Hematopoietic multipotent progenitor cell treated with erythropoietin and hydrocortisone succinate and interleukin-3 and kit ligand, for 15 days (in vitro differentiated cells): ENCODE data around the gene TTC28.

Source experiments
- DNase-seq: peaks from one replicate; pipeline ENCODE4 v3.0.0-alpha.2; 2015; ENCODE audit warnings: low spot score

TTC28 gene

GRCh38 chr22:28268850-28269249 lies 410.8 kb downstream of the TTC28 start:
- DNase-seq = no peak

DNA sequence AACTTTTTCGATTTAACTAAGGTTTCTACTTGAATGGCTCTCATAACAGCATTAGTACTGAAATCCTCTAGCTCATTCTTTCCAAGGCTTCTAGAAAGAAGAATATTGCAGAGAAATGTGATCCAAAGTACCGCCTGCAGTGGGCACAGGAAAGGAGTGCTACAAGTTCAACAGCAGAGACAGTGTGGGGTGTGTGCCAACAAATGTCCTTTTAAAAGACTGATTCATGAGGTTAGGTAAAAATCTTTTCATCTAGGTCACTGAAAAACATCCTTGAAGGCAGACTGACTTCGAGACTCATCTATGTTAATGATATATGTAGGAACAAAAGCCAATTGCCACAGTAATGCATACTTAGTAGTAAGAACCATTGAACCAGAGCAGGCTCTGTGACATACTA lies 411.5 kb downstream of the TTC28 start:
- DNase-seq = no peak

GRCh38 chr22:28260619-28261018 lies 419.0 kb downstream of the TTC28 start:
- no peak for DNase-seq

GRCh38 chr22:28259774-28260312 lies 419.8 kb downstream of the TTC28 start:
- DNase-seq = no peak

DNA sequence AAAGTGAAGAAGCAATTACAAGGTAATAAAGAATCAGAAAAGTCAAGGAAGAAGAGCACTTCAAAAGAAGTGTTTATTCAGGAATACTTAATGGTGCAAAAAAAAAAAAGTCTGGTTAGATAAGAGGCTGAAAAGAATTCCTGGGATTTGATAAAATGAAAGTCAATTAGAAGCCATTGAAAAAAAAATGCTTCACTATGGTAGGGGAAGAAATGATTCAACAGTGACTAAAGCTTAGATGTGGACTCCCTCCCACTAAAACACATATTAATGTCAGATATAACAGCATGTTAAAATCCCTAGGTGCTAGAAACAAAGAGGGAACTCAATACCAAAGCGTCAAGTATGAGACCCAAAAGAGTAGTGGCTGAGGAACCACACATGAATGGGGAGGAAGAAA lies 425.2 kb downstream of the TTC28 start:
- DNase-seq = no peak

DNA sequence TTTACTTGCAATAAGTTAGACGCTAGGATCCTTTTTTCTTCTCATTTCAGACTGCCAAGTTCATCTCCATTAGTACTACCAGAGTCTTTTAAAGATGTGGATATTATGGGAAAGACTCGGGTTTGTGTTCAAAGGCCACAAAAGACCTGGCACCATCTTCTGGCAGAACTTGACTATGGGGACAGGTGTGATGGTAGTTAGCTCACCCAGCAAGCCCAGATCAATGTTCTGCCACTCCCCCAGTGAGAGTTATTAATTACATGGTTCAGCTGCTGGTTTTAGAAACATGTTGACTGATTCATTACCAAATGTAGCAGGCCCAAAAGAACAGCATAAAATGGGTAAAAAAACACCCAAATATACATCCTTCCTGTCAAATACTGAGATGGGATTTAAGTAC lies 427.1 kb downstream of the TTC28 start:
- DNase-seq = no peak

- DNase-seq = no peak
Measured at GRCh38 chr22:28250036-28250695, 429.5 kb downstream of the TTC28 start.

DNA sequence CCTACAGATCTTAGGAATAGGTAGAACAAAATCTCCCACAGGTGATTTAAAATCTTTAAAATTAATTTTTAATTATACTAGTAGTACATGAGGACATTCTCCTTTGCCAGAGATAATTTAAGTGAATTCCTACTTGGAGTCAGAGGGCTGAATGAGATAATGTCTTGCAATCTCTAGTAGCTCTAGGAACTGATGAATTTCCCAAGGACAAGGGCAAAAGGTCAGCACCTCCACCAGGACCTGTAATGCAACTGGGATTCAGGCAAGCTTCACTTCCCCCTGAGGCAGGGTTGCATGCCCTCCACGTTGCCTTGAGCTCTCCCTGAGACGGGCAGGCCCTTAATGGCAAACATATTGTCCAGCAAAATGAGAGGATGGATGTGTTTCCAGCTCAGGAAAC lies 430.2 kb downstream of the TTC28 start:
- no peak for DNase-seq

DNA sequence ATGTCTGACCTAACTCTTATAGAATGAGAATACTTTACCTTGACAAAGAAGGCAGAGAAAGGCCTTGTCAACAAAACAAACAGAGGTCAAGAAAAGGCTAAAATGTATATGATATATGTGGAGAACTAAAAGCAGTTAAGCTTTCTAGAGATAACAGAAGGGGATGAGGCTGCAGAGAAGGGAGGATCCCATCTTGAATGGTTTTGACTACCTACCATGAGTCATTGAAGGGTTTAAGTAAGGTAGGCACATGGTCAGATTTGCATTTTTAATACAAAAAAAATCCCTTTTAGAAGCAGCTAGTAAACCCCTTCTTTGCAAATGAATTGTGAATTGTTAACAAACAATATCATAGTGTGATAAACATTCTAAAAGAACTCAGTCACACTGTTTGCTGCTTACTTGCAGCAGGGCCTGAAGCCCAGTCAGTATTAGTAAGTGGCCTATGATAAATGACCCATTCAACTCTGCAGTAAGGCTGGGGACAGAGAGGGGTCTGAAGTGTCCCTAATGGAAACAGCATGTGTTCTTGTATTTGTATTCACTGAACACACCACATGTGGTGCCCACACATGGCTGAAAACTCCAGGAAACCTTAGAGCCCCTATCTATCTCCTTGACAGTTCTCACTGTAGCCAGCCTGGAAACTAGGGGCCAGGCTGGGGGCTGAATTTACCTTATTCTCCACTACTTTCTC lies 431.8 kb downstream of the TTC28 start:
- no peak for DNase-seq

- DNase-seq = no peak
Measured at GRCh38 chr22:28247136-28247535, 432.5 kb downstream of the TTC28 start.

GRCh38 chr22:28246397-28246796 lies 433.2 kb downstream of the TTC28 start:
- no peak for DNase-seq

DNA sequence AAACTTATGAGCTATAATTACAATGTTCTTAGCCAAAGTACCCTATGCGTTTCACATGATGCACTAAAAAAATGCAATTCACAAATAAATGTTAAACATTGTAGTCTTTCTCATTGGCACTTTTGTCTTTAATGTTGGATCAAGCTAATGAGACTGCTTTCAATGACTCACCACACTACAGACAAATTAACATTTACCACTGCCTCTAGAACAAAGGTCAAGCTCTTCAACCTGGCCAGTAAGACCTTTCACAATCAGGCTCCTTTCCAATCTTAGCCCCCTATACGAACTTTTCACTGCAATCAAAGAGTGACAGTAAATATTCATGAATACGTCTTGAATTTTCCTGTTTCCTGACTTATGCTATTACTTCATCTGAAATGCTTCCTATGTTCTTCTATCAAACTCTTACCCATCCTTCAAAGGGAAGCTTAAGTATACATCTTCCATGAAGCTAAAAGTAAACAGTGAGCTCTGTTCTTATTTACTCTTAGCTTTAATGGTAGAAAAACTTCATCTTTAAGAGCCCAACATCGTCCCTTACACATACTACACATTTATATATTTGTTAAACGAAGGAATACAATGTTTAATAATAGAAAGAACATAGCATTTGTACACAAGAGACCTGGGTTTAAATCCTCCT lies 433.9 kb downstream of the TTC28 start:
- no peak for DNase-seq

DNA sequence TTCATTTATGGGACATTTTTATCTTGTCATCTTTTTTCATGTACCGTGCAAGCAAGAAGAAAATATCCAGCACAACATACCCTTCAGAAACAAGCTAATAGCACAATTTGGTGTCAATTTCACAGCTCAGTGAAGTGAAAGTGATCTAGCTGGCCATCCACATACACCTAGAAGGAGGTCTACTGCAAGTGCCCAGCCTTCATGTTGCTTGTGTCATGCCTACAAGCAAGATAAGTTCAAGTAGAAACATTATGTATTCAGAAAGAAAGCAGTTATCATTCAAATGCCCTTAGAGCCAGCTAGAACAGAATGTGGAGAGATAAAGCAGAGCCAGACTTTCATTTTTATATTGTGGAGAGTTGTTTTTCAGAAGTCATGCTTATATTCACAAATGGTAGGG lies 434.9 kb downstream of the TTC28 start:
- DNase-seq = peak; percentile 3

GRCh38 chr22:28243539-28243938 lies 436.1 kb downstream of the TTC28 start:
- no peak for DNase-seq

GRCh38 chr22:28241656-28242290 lies 437.9 kb downstream of the TTC28 start:
- DNase-seq = no peak

- DNase-seq = no peak
Measured at GRCh38 chr22:28239941-28240340, 439.7 kb downstream of the TTC28 start.

GRCh38 chr22:28237783-28238182 lies 441.9 kb downstream of the TTC28 start:
- DNase-seq = no peak

GRCh38 chr22:28237112-28237511 lies 442.5 kb downstream of the TTC28 start:
- no peak for DNase-seq

DNA sequence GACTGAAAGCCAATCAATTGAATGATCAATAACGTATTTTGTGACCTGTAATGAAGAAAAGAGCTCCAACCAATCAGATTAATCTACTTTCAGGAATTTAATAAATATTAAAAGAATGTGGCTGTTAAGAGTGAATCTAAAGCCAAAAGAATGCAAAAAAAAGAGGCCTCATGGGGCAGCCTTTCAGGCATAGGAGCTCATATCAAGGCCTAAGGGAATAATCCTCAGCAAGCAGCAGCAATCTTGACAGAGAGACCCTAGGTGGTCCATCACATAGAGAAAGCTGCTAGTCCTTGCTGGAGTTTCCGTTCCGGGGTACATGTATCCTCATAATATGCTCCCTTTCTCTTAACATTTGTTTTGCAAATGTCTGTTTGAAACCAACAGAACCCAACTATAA lies 447.4 kb downstream of the TTC28 start:
- no peak for DNase-seq

GRCh38 chr22:28231441-28231840 lies 448.2 kb downstream of the TTC28 start:
- DNase-seq = no peak

DNA sequence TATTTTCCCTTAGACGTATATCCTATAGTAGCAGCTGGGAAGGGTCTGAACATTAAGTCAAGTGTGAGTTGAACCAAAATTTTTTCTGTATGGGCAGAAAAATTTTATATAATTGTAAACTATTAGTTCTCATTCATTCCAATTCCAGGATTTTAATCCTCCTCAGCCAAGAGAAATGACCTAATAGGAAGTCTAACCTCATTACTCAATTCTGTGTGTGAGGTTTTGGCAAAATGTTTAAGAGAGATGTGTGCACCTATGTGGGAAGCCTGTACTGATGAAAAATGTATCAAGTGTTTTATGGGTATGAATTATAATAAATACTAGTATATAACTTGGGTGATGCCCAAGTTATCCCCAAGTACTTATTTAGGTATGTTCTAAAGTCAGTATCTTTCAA lies 449.0 kb downstream of the TTC28 start:
- DNase-seq = no peak

GRCh38 chr22:28229566-28230485 lies 449.8 kb downstream of the TTC28 start:
- no peak for DNase-seq
